ENCODE results near the gene PDGFC. TPM values are rescaled to one million over a fixed set of nuclear protein-coding genes. Genes with fewer than 3 reads are reported as not detected.

PDGFC gene
- polyA plus RNA-seq, 4 donors, result 43.0 to 88.6 (median 70.0) TPM

DNA sequence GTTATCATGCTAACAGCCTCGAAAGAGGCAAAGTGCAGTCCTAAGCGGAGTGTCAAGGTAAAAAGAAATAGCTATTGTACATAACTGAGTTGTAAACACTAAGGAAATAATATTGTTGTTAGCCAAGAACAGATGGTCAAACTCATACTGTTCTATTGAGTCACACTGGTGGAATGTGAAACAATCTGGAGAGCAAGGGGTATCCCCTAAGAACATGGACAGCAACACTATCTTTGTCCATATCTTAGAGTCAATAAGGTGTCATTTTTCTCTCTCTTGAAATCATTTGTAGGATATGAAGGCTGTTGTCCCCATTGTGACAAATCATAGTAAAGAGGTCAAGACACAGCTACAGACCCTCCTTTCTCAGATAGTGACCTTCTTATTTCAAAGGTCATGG, 4.5 kb upstream of the PDGFC start:
- no peak for DNase-seq (ENCODE audit: low read depth in 4 of 4, low spot score in 3 of 4)

DNA sequence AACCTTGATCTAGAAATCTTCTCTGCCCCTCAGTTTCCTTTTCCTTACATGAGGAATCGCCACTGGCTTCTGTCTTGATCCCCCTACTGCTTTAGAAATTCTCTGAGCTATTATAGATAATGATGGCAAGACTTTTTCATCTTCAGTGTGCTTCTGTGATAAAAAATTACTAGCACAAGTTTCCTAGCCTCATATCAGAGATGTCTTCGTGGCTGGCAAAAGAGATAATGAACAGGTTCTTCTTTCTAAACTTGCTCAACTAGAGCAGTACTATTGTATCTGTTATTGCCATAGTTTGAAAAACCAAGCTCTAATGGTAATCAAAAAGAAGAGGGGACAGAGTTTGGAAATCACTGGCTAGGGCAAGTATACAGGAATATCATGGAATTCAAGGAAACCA, 4.1 kb upstream of the PDGFC start:
- no peak for DNase-seq (ENCODE audit: low read depth in 4 of 4, low spot score in 3 of 4)

DNA sequence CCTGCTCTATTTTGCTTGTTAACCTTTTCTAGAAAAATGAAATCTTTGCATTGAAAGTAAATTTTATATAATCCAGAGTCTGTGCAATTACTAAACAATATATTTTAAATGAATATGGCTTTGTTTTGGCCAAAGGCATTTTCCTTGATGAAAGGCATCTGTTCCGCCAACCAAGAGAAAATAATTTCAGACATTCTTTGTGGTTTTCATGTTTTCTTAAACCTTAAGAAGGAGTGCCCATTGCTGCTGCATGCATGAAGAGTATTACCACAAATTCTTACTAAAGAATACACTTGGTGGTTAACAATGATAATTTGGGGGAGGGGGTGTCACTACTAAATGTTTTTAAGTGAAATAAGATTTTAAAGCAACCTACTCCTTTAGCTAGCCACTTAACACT, 2.7 kb upstream of the PDGFC start:
- DNase-seq (ENCODE audit: low read depth in 4 of 4, low spot score in 3 of 4), result no peak

DNA sequence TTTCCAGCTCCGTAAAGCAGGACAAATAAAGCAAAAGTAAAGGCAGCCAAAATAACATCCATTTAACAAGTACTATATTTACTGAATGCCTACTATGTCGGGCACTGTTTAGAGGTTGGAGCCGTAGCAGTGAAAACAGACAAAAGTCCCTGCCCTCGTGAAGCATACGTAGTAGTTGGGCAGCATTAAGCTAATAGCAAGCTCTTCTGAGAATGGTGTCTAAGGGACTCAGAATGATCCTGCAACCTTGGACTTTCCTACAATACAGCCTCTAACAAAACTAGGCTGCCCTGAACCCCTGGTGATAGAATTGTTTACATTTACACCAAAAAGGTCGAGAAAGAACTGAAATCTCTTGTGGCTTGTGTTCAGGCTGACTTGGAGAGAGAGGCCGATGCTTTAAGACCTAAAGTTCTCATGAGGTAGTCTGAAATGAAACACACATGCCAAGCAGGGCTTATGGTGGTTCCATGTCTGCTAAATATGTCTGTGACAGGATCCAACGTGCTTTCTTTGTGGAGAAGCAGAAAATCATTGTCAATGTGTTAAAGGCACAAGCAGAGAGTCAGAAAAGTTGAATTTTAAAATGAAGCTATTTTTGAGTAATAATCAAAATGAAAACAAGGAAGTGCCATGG, 898 bp upstream of the PDGFC start:
- no peak for DNase-seq (ENCODE audit: low read depth in 4 of 4, low spot score in 3 of 4)

DNA sequence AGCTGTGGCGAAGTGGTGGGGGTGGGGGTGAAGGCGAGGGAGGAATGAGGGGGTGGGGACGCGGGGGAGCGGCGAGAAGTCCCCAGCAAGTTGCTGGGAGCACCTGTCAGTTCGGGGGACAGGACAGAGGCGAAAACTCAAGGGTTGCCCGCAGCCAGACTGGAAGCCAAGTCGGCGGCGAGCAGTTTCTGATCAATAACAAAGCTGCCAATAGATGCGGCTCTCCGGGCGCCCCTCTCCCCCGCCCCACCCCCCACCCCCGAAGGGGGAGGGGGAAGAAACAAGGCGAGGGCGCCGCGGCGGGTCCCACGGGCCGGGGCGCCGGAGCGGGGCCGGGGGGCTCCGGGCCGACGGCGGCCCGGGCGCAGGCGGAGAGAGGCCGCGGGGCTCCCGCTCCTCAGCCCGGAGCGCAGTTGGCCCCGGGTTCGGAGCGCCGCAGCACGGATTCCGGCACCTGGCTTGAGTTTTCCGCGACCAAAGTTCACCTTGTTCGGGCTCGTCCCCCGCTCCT, 379 bp downstream of the PDGFC start:
- no peak for DNase-seq (ENCODE audit: low read depth in 4 of 4, low spot score in 3 of 4)

DNA sequence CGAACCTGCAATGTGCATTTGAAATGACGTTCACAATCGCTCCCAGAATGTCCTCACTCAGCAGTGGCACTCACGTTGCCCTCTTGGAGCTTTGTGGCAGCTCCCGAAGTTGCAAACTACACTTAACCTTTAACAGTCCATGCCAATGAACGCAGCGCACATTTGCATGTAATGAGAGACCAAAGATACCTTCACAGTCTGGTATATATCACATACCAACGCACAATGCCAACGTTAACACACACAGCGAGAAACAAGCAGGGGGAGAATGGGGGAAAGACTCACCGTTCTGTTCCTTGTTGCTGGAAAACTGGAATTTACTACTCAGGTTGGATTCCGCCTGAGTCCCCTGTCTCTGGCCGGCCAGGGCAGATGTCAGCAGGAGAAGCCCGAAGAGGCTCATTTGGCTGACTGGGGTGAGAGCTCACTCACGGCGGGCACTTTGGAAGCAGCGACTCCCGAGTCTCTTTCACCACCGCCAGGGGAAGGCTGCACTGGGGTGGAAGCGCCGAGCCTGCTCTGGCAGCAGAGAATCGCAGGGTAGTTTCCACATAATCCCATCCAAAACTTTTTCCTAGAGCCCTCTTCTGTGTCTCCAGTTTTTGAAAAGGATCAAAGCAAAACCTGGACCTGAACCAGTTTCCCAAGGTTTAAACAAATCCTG, 966 bp downstream of the PDGFC start:
- DNase-seq (ENCODE audit: low read depth in 4 of 4, low spot score in 3 of 4), result no peak

DNA sequence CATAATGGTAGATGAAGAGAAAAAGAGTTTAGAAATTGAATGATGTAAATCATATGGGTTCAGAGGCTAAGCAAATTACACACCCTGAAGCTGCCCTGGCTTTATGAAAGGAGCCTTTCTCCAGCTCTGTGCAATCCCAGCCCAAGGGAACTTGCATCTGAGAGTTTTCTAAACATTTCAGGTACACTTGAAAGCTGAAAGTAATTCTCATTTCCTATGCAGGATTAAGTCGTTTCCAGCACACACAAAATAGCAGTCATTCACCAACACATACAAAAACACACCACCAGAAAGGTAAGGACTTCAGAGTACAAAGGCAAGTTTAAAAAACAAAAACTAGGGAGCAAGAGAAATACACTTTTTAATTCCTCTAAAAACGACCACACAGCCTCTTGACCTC, 1.7 kb downstream of the PDGFC start:
- no peak for DNase-seq (ENCODE audit: low read depth in 4 of 4, low spot score in 3 of 4)

DNA sequence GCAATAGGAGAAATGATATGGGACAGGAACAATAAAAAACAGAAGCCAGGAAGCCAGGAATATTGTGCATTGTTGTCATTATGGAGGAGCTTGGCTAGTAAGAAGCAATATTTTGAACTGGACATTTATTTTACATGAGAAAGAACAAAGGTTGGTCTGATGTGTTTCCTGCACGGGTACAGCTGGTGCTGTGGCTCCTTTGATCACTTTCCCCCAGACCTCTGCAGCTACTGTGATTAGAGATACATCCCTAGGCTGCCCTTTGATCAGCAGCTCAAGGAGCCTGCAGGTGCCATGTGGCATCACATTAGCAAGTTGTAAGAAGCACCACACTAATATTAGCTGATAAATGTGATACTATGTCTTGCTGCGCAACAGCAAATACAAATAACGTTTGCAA, 2.5 kb downstream of the PDGFC start:
- DNase-seq (ENCODE audit: low read depth in 4 of 4, low spot score in 3 of 4), result no peak

DNA sequence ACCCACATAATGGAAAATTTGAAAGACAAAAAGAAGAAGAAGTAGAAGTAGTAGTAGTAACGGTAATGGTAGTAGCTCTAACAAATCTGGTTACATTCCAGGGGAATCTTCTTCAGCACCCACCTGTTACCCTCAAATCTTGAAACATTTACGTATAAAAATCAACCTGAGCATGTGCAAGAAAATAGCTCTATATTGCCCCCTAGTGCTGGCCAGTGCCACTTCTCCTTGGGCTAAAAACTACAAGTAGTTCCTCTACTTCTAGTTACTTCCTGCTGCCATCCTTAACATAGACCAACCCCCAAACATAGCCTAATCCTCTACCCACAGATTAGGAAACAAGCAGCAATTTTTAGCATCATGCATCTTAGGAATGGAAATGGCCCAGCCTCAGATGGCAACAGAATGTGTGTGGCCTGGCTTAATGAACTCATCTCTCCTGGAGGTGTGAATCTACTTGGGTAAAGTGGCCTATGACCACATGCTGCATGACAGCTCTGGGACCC, 3.1 kb downstream of the PDGFC start:
- peak in 3 of 4 donors; percentile 59 to 78 (median 72) for DNase-seq (ENCODE audit: low read depth in 4 of 4, low spot score in 3 of 4)

DNA sequence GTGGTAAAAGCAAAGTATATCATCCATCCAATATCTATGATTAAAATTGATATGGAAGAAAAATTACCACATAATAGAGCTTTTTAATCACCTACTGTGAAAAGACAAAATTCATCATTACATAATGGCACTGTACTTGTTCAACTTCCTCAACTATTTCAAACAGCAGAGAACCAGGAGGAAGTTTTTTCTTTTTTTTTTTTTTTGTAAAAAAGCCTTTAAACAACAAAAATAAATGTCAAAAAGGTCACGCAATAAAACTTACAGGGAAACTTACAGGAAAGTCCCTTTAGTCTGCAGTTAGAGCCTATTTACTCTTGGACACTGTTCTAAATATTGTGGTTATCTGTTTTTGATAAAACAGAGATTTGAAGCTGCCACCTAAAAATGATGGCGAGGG, 4.8 kb downstream of the PDGFC start:
- no peak for DNase-seq (ENCODE audit: low read depth in 4 of 4, low spot score in 3 of 4)

DNA sequence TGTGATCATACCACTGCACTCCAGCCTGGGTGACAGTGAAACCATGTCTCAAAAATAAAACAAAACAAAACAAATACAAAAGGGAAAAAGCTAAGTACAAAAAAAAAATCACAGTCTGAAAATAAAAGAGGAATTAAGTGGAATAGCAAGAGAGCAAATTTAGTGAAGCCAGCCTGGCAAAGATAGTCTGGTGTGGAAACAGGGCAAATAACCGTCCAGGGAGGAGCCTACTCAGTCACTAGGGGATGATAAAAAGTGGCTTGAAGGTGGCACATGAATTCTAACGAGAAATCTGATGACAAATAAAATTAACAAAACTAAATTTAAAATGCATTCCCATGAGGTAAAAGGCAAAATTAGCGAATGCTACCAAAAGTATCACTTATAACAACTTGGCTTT, 8.2 kb downstream of the PDGFC start:
- DNase-seq (ENCODE audit: low read depth in 4 of 4, low spot score in 3 of 4), result no peak

DNA sequence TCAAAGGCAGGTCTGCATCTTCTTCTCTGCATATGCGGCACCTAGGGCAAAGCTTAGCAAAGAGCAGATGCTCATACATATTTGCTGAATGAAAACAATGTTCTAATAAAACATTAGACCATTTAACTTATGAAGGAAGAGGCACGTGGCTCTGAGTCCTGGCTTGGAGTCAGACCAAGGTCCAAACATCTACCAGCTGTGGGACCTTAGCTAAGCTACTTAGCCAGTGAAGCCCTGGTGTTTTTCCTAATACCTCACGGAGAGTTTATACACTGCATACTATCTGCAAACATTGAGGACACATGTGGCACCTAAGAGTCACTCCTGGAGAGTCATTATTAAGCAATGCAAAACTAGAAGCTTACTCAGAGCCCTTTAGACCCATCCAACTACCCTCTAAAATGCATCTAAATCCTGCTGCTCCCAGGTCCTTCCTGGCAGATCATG, 9.0 kb downstream of the PDGFC start:
- DNase-seq (ENCODE audit: low read depth in 4 of 4, low spot score in 3 of 4), result no peak

DNA sequence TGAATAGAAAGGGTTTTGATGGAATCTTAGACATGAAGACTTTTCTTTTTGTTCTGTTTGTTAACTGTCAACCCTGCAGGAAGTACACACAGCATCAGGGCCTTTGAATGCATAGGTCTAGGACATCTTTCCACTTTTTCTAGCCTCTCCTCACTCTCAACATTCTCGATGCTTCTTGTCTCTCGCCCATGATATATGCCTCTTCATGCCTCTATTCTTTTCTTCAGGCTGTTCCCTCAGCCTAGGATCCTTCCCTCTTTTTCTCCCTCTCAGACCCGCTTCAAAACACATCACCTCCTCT, 9.6 kb downstream of the PDGFC start:
- DNase-seq (ENCODE audit: low read depth in 4 of 4, low spot score in 3 of 4), result no peak

DNA sequence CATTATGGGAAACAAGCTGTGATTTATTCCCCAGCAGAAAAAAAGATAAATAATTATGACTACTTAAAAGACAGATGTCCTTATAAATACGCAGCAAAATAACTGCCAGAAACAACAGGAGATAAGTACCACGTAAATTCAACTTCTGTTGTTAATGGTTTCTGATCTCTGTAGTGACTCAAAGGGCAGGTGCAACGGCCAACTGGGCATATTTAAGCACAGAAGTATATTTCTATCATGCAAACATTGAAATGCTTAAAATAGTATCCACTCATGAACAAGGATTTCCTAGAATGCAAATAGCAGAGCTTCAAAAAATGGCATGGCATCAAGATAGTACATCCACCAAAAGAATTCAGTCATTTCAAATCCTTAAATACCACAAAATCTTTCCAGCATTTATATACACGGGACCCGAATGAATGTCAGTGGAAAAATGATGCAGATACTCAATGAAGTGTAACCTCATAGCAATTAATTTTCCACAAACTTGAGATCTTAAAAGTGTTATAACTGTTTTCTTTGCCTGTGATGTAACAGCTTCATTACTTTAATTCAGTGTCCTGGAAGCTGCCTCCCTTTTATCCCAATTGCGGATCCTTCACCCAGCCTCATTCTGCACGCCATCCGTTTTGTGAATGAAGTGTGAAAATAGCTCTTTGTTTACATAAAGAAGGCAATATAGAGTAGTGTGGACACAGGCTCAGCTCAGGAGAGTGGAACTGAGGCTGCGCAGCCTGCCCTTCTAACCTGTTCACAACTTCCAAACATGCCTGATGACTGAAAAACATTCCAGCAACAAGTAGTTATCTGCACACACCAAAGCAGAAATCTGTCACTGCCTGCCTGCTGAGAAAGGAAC, 10.2 kb downstream of the PDGFC start:
- DNase-seq (ENCODE audit: low read depth in 4 of 4, low spot score in 3 of 4), result no peak

DNA sequence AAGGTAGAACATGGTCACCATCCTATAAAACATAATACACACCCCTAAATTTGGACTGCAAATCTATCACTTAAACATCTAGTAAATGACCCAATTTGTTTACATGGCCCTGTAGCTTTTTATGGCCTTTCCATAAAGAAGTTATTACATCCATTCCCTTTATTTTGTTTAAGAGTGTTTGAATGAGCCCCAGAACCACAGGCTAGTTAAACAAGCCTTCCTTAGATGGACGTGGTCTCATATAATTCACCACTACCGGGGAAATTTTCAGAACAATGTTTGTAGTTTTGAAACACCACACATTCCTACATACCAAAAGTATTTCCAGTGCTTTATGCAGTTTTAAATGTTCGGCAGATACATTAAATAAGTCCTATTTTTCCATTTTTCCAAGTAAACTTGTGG, 12.3 kb downstream of the PDGFC start:
- DNase-seq (ENCODE audit: low read depth in 4 of 4, low spot score in 3 of 4), result no peak

DNA sequence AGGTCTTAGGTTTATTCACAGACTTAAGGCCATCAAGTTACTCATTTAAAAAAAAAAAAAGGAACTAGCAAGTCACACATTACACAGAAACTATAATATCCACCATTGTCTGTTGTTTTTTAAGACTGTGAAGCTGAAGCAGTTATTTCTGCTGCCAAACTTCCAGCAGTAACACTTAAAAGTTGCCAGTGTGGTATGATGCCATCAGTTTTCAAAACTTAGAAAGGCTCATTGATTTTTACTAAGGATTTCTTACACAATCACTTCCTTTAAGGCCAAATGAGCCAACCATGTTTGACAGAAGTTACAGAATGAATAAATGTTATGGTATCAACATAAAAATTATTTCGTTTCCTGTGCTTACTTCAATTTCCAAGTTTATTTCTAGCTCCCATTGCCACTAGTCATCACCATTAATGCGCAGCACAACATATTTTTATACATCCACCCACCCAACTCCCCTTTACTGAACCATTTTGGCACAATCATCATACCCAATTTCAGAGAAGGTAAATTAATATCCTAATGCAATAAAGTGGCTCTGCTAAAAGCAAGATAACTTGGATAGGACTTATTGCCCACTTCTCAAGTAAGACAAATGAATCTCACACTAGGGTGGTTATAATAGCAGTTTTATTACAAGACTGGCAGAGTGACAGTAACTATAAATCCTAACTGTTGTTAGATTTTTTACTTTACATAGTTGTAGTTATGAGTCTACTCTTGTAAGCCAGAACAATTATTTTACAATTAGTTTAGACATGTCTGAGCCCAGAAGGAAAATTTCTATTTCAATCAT, 13.1 kb downstream of the PDGFC start:
- DNase-seq (ENCODE audit: low read depth in 4 of 4, low spot score in 3 of 4), result no peak

DNA sequence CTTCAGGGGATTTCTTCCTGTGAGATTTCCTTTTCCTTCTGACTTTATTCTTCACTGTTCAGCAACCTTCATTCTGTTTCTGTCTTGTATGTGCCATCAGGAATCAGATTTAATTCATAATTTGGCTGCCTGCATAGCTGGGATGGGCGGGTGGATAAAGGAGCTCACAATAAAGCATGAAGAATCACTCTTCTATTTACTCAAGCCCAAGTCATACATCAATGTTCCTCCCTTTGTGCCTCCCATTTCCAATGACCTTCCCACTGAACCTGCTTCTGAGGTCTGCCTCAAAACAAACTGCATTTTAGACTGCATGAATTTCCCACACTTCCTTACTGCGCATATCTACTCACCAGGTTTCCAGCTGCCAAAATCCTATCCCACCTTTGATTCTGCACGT, 14.0 kb downstream of the PDGFC start:
- DNase-seq (ENCODE audit: low read depth in 4 of 4, low spot score in 3 of 4), result no peak

DNA sequence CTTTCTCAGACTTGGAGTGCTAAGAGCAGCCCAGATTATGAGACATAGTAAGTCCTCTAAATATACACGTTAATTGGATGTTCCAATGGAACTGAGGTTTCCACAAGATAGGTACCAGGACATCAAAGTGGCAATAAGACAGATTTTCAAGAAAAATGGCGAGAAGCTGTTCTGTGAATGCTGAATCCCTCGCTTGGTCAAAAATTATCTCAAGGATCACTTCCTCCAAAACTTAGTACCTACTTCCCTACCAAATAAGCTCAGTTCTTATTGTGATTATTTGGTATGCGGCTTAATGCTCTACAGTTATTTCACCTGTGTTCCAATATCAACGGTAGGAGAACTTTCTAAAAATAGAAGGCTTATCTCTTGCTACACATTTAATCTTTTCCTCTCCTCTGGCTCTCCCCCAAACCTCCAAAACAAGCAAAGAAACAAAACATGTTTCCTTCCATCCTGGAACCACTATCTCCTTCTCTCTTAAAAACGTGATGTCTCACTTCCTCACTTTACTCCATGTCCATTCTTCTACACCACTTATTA, 14.7 kb downstream of the PDGFC start:
- no peak for DNase-seq (ENCODE audit: low read depth in 4 of 4, low spot score in 3 of 4)

DNA sequence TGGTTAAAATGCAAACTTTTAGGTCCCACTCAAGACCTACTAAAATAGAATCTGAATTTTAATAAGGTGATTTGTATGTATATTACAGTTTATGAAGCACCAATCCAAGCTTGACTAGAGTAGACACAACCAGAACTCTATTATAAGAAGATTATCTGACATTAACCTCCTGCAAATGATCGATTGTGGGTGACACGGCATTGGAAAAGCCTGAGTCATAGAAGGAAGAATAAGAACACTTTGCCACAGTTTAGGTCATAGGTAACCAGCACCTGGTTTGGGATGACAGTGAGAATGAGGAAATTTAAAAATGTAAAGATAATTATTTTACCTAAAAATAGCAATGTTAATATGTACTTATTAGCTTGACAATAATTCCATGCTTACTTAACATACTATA, 15.2 kb downstream of the PDGFC start:
- no peak for DNase-seq (ENCODE audit: low read depth in 4 of 4, low spot score in 3 of 4)

DNA sequence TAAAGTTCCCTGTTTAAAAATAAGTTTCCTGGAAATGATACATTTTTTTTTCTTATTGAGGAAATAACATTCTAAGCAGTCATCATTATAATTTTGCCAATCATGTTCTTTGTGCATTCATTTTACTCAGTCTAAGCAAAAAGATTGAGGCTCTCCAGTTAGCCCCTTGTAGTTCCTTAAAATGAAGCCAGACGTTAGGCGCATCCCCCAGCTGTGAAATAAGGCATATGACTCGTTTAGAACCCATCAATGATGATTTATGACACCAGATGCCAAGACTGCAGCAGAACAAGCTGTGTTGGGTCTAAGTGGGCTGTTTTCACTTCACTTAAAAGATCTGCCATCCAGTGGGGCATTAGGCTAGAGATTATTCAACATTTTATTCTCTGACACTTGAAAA, 17.0 kb downstream of the PDGFC start:
- DNase-seq (ENCODE audit: low read depth in 4 of 4, low spot score in 3 of 4), result no peak
